ENCODE results near the gene SMC5.
A peak's percentile ranks its signal among the peaks of the same experiment; 100 is the strongest.

SMC5 gene

GRCh38 chr9:70257502-70257901 is 1.3 kb upstream of the SMC5 start:
- no peak for TF ChIP-seq NFIC (IDR thresholded peaks at IDR 0.05)

- TF ChIP-seq USF1 (IDR thresholded peaks at IDR 0.05), result 0 out of 2 replicates have a peak, but pooled peaks have one; percentile 8
- TF ChIP-seq FOXM1 (IDR thresholded peaks at IDR 0.05; ENCODE audit: borderline replicate concordance, low read depth), result no peak
Measured at GRCh38 chr9:70257991-70258691, 637 bp upstream of the SMC5 start.

GRCh38 chr9:70259512-70259802 is 679 bp downstream of the SMC5 start:
- TF ChIP-seq YY1 (IDR thresholded peaks at IDR 0.05; ENCODE audit: low read depth) (no peak), REST (IDR thresholded peaks at IDR 0.05; ENCODE audit: low read depth) (no peak), CREB1 (IDR thresholded peaks at IDR 0.05; ENCODE audit: low read depth) (no peak), ZBTB7A (IDR thresholded peaks at IDR 0.05; ENCODE audit: low read depth) (no peak), FOXM1 (IDR thresholded peaks at IDR 0.05; ENCODE audit: borderline replicate concordance, low read depth) (no peak), MAX (IDR thresholded peaks at IDR 0.05) (no peak), EGR1 (IDR thresholded peaks at IDR 0.05) (no peak), TEAD4 (IDR thresholded peaks at IDR 0.05) (no peak), EP300 (IDR thresholded peaks at IDR 0.05; ENCODE audit: borderline replicate concordance) (no peak), NFIC (IDR thresholded peaks at IDR 0.05) (no peak), RAD21 (IDR thresholded peaks at IDR 0.05; ENCODE audit: low read depth) (no peak), TAF1 (IDR thresholded peaks at IDR 0.05; ENCODE audit: low read depth) (no peak)

- TF ChIP-seq ZBTB7A (IDR thresholded peaks at IDR 0.05; ENCODE audit: low read depth) (no peak), CREB1 (IDR thresholded peaks at IDR 0.05; ENCODE audit: low read depth) (no peak), TEAD4 (IDR thresholded peaks at IDR 0.05) (no peak), TAF1 (IDR thresholded peaks at IDR 0.05; ENCODE audit: low read depth) (no peak), USF1 (IDR thresholded peaks at IDR 0.05) (no peak), YY1 (IDR thresholded peaks at IDR 0.05; ENCODE audit: low read depth) (no peak), CEBPB (IDR thresholded peaks at IDR 0.05) (no peak), EGR1 (IDR thresholded peaks at IDR 0.05) (no peak), EP300 (IDR thresholded peaks at IDR 0.05; ENCODE audit: borderline replicate concordance) (no peak), REST (IDR thresholded peaks at IDR 0.05; ENCODE audit: low read depth) (no peak), TCF12 (IDR thresholded peaks at IDR 0.05; ENCODE audit: low read depth) (no peak), RAD21 (IDR thresholded peaks at IDR 0.05; ENCODE audit: low read depth) (no peak), MAX (IDR thresholded peaks at IDR 0.05) (no peak), NFIC (IDR thresholded peaks at IDR 0.05) (no peak), FOXM1 (IDR thresholded peaks at IDR 0.05; ENCODE audit: borderline replicate concordance, low read depth) (no peak)
Measured at GRCh38 chr9:70260007-70260443, 1.2 kb downstream of the SMC5 start.

- TF ChIP-seq FOXM1 (IDR thresholded peaks at IDR 0.05; ENCODE audit: borderline replicate concordance, low read depth), result no peak
- TF ChIP-seq YY1 (IDR thresholded peaks at IDR 0.05; ENCODE audit: low read depth), result no peak
- TF ChIP-seq NFIC (IDR thresholded peaks at IDR 0.05), result no peak
- TF ChIP-seq EGR1 (IDR thresholded peaks at IDR 0.05), result no peak
- no peak for TF ChIP-seq REST (IDR thresholded peaks at IDR 0.05; ENCODE audit: low read depth)
- no peak for TF ChIP-seq USF1 (IDR thresholded peaks at IDR 0.05)
- TF ChIP-seq TCF12 (IDR thresholded peaks at IDR 0.05; ENCODE audit: low read depth), result no peak
- no peak for TF ChIP-seq CEBPB (IDR thresholded peaks at IDR 0.05)
- no peak for TF ChIP-seq TAF1 (IDR thresholded peaks at IDR 0.05; ENCODE audit: low read depth)
- no peak for TF ChIP-seq MAX (IDR thresholded peaks at IDR 0.05)
- no peak for TF ChIP-seq CREB1 (IDR thresholded peaks at IDR 0.05; ENCODE audit: low read depth)
- no peak for TF ChIP-seq EP300 (IDR thresholded peaks at IDR 0.05; ENCODE audit: borderline replicate concordance)
- no peak for TF ChIP-seq RAD21 (IDR thresholded peaks at IDR 0.05; ENCODE audit: low read depth)
- TF ChIP-seq TEAD4 (IDR thresholded peaks at IDR 0.05), result no peak
Measured at GRCh38 chr9:70260606-70261005, 1.8 kb downstream of the SMC5 start.

Measured in Ishikawa (cell line).